ENCODE data around the gene LEPR.

LEPR gene

GRCh38 chr1:65404941-65405340 lies 15.5 kb upstream of the LEPR start:
- Histone ChIP-seq H3K4me2 (ENCODE audit: low read depth, low read length, poor library complexity, severe bottlenecking) (no peak overlapping the region), H3K9ac (ENCODE audit: low read length) (no peak overlapping the region), H3K9me3 (ENCODE audit: insufficient read depth, low read length) (no peaks in the 10 kb centered on the region), H3K4me3 (ENCODE audit: insufficient read depth, low read length, poor library complexity, severe bottlenecking) (no peak overlapping the region), H3K27ac (ENCODE audit: low read depth, low read length) (no peak overlapping the region), H4K20me1 (ENCODE audit: low read depth, low read length) (no peaks in the 10 kb centered on the region), H2AFZ (ENCODE audit: low read depth, low read length, severe bottlenecking) (no peak overlapping the region), H3K27me3 (ENCODE audit: low read length) (no peaks in the 10 kb centered on the region), H3K79me2 (ENCODE audit: insufficient read depth, low read length) (no peaks in the 10 kb centered on the region), H3K36me3 (ENCODE audit: low read length) (no peaks in the 10 kb centered on the region), H3K9me2 (replicated peaks; ENCODE audit: insufficient read depth, low read length) (no peaks in the 10 kb centered on the region), H3F3A (ENCODE audit: insufficient read depth) (no peaks in the 10 kb centered on the region)
- TF ChIP-seq CTCF (IDR thresholded peaks at IDR 0.05; ENCODE audit: insufficient read depth, low read length, poor library complexity, severe bottlenecking) = no peak
- no peak for TF ChIP-seq EZH2phosphoT487 (conservative IDR thresholded peaks at IDR 0.05; ENCODE audit: low read length)

- Histone ChIP-seq H3K9ac (ENCODE audit: low read length) (no peak overlapping the region), H3K4me2 (ENCODE audit: low read depth, low read length, poor library complexity, severe bottlenecking) (no peak overlapping the region), H3K4me3 (ENCODE audit: insufficient read depth, low read length, poor library complexity, severe bottlenecking) (no peak overlapping the region), H4K20me1 (ENCODE audit: low read depth, low read length) (no peaks in the 10 kb centered on the region), H3K79me2 (ENCODE audit: insufficient read depth, low read length) (no peaks in the 10 kb centered on the region), H2AFZ (ENCODE audit: low read depth, low read length, severe bottlenecking) (no peak overlapping the region), H3K9me3 (ENCODE audit: insufficient read depth, low read length) (no peaks in the 10 kb centered on the region), H3K36me3 (ENCODE audit: low read length) (no peaks in the 10 kb centered on the region), H3K27ac (ENCODE audit: low read depth, low read length) (no peak overlapping the region), H3K9me2 (replicated peaks; ENCODE audit: insufficient read depth, low read length) (no peaks in the 10 kb centered on the region), H3F3A (ENCODE audit: insufficient read depth) (no peaks in the 10 kb centered on the region), H3K27me3 (ENCODE audit: low read length) (no peaks in the 10 kb centered on the region)
- TF ChIP-seq EZH2phosphoT487 (conservative IDR thresholded peaks at IDR 0.05; ENCODE audit: low read length) (no peak), CTCF (IDR thresholded peaks at IDR 0.05; ENCODE audit: insufficient read depth, low read length, poor library complexity, severe bottlenecking) (no peak)
Observed at GRCh38 chr1:65407877-65408276, 12.6 kb upstream of the LEPR start.

GRCh38 chr1:65409314-65409713 lies 11.2 kb upstream of the LEPR start:
- no peaks in the 10 kb centered on the region for H3K79me2 ChIP-seq (ENCODE audit: insufficient read depth, low read length)
- H3K4me2 ChIP-seq (ENCODE audit: low read depth, low read length, poor library complexity, severe bottlenecking) = no peak overlapping the region
- H2AFZ ChIP-seq (ENCODE audit: low read depth, low read length, severe bottlenecking) = no peak overlapping the region
- H3F3A ChIP-seq (ENCODE audit: insufficient read depth) = no peaks in the 10 kb centered on the region
- no peaks in the 10 kb centered on the region for H3K9me2 ChIP-seq (replicated peaks; ENCODE audit: insufficient read depth, low read length)
- H3K27ac ChIP-seq (ENCODE audit: low read depth, low read length) = no peak overlapping the region
- no peak for TF ChIP-seq CTCF (IDR thresholded peaks at IDR 0.05; ENCODE audit: insufficient read depth, low read length, poor library complexity, severe bottlenecking)
- TF ChIP-seq EZH2phosphoT487 (conservative IDR thresholded peaks at IDR 0.05; ENCODE audit: low read length) = no peak
- no peaks in the 10 kb centered on the region for H3K9me3 ChIP-seq (ENCODE audit: insufficient read depth, low read length)
- no peak overlapping the region for H3K9ac ChIP-seq (ENCODE audit: low read length)
- H3K36me3 ChIP-seq (ENCODE audit: low read length) = no peaks in the 10 kb centered on the region
- no peaks in the 10 kb centered on the region for H4K20me1 ChIP-seq (ENCODE audit: low read depth, low read length)
- H3K27me3 ChIP-seq (ENCODE audit: low read length) = no peaks in the 10 kb centered on the region
- H3K4me3 ChIP-seq (ENCODE audit: insufficient read depth, low read length, poor library complexity, severe bottlenecking) = no peak overlapping the region
